Measurements from ENCODE around the gene BAIAP2. TPM values are rescaled to one million over a fixed set of nuclear protein-coding genes. Genes with fewer than 3 reads are reported as not detected.
A peak's percentile ranks its signal among the peaks of the same experiment; 100 is the strongest.

The BAIAP2 gene
- total RNA-seq, 2 experiments from 2014 or later = 4.6 to 5.0 TPM

- DNase-seq (no peak), ATAC-seq (peak; percentile 28)
- ChIA-PET CTCF (interaction anchor here (0.6 kb wide), 1 partner anchor 1149 kb away, joined by 3 read pairs; no protein-coding TSS in a partner anchor), POLR2A (interaction anchor here (0.5 kb wide), 1 partner anchor 31 kb away, joined by 6 read pairs; no protein-coding TSS in a partner anchor)
- Mint-ChIP-seq H3K4me1 (peaks cover 7% of the 10 kb centered on the region), H3K9me3 (ENCODE audit: low read depth) (no peaks in the 10 kb centered on the region), H3K27me3 (no peaks in the 10 kb centered on the region), H3K27ac (no peak overlapping the region), H3K36me3 (ENCODE audit: low read depth) (no peaks in the 10 kb centered on the region), H3K4me3 (no peak overlapping the region)
- intact Hi-C loops (cut with DNase I, micrococcal nuclease) = no loop called here
Observed at GRCh38 chr17:81048827-81049371, 13.9 kb downstream of the BAIAP2 start.

- Mint-ChIP-seq H3K4me3 (no peak overlapping the region), H3K36me3 (ENCODE audit: low read depth) (no peaks in the 10 kb centered on the region), H3K4me1 (peaks cover 7% of the 10 kb centered on the region), H3K27ac (peak overlapping the region; percentile 34), H3K27me3 (no peaks in the 10 kb centered on the region), H3K9me3 (ENCODE audit: low read depth) (no peaks in the 10 kb centered on the region)
- CTCF ChIA-PET = interaction anchor here (0.6 kb wide), 1 partner anchor 17 kb away, joined by 5 read pairs; no protein-coding TSS in a partner anchor
- intact Hi-C loops (cut with DNase I, micrococcal nuclease) = no loop called here
- POLR2A ChIA-PET = no interaction called here
- peak; percentile 53 for DNase-seq
- ATAC-seq = peak; percentile 72
Observed at GRCh38 chr17:81049372-81049911, 14.5 kb downstream of the BAIAP2 start.

- DNase-seq (no peak), ATAC-seq (no peak)
- H3K27ac Mint-ChIP-seq = no peak overlapping the region
- no peaks in the 10 kb centered on the region for H3K36me3 Mint-ChIP-seq (ENCODE audit: low read depth)
- ChIA-PET POLR2A (no interaction called here), CTCF (interaction anchor here (0.6 kb wide), 1 partner anchor 17 kb away, joined by 5 read pairs; no protein-coding TSS in a partner anchor)
- no peak overlapping the region for H3K4me3 Mint-ChIP-seq
- H3K9me3 Mint-ChIP-seq (ENCODE audit: low read depth) = no peaks in the 10 kb centered on the region
- intact Hi-C loops (cut with DNase I, micrococcal nuclease) = no loop called here
- no peaks in the 10 kb centered on the region for H3K27me3 Mint-ChIP-seq
- H3K4me1 Mint-ChIP-seq = peaks cover 7% of the 10 kb centered on the region
Observed at GRCh38 chr17:81049973-81050551, 15.1 kb downstream of the BAIAP2 start.

DNA sequence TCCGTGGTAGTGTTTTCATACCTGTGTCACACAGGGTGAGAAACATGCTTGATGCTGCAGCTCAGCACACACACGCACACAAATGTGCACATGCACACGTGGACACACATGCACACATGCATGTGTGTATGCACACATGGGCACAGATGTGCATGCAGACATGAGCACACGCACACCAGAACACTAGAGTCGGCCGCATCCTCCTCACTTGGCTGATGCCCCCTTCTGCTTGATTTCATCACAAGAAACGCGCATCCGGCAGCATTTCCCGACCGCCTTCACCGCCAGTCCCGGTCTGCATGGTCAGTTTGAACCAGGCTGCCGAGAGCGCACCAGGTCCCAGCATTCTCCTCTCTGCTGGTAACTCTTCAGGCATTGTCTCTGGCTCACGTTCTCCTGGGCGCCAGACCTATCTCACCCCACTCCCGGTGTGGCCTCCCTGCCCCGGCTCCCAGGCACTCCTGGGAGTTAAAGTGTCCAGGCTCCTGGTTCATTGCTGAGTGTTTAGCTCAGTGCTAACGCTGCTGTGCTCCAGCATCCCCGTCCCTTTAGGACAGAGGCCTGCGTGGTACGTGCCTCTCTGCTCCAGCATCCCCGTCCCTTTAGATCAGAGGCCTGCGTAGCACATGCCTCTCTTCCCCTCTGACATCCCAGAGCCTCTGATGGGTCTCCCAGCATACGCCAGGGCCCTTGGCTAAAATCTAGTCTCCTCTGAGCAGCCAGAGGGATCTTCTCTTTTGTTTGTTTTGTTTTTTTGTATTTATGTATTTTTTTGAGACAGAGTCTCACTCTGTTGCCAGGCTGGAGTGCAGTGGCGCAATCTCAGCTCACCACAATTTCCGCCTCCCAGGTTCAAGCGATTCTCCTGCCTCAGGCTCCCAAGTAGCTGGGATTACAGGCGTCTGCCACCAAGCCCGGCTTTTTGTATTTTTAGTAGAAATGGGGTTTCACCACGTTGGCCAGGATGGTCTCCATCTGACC lies 16.0 kb downstream of the BAIAP2 start:
- Mint-ChIP-seq H3K4me1 (peaks cover 7% of the 10 kb centered on the region), H3K9me3 (ENCODE audit: low read depth) (no peaks in the 10 kb centered on the region), H3K36me3 (ENCODE audit: low read depth) (no peaks in the 10 kb centered on the region), H3K27ac (no peak overlapping the region), H3K4me3 (no peak overlapping the region), H3K27me3 (no peaks in the 10 kb centered on the region)
- ATAC-seq (no peak), DNase-seq (no peak)
- CTCF ChIA-PET = no interaction called here
- POLR2A ChIA-PET = no interaction called here
- intact Hi-C loops (cut with DNase I, micrococcal nuclease) = no loop called here

- peaks cover 7% of the 10 kb centered on the region for H3K4me1 Mint-ChIP-seq
- H3K27ac Mint-ChIP-seq = no peak overlapping the region
- no peaks in the 10 kb centered on the region for H3K9me3 Mint-ChIP-seq (ENCODE audit: low read depth)
- ChIA-PET POLR2A (no interaction called here), CTCF (interaction anchor here (0.6 kb wide), 1 partner anchor 580 kb away, joined by 3 read pairs; no protein-coding TSS in a partner anchor)
- no peaks in the 10 kb centered on the region for H3K36me3 Mint-ChIP-seq (ENCODE audit: low read depth)
- intact Hi-C loops (cut with DNase I, micrococcal nuclease) = no loop called here
- ATAC-seq (no peak), DNase-seq (no peak)
- H3K4me3 Mint-ChIP-seq = no peak overlapping the region
- no peaks in the 10 kb centered on the region for H3K27me3 Mint-ChIP-seq
Observed at GRCh38 chr17:81052199-81052997, 17.4 kb downstream of the BAIAP2 start.

DNA sequence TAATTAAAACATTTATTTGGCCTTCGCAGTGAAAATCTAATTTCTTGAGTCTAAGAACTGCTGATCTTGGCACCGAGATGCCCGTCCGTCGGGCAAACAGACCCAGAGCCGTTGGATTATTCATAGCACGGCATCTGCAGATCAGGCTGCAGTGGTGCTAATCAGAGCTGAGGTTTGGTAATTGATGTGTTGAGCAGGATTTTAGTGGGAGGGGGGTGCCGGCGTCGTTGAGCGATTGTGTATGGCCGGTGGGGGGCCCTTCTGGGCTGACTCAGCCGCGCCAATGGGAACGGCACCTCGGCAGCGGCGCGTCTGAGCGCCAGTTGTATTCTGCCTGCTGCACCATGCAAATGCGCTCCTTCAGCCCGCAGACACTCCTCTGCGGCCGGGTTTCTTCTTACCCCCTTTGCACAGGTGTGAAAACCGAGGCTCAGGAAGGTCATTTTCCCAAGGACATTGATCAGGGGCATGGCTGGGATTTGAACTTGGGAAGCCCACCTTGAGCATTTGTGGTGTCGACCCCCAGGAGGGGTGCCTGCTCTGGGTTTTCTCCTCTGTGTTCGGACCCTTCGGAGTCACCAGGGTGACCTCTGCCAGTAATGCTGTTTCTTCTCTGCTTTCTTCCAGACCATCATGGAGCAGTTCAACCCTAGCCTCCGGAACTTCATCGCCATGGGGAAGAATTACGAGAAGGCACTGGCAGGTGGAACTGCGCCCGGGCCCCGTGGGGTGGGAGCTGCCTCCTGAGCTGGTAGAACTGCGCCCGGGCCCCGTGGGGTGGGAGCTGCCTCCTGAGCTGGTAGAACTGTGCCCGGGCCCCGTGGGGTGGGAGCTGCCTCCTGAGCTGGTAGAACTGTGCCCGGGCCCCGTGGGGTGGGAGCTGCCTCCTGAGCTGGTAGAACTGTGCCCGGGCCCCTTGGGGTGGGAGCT lies 18.4 kb downstream of the BAIAP2 start:
- no peak overlapping the region for H3K27ac Mint-ChIP-seq
- H3K36me3 Mint-ChIP-seq (ENCODE audit: low read depth) = no peaks in the 10 kb centered on the region
- POLR2A ChIA-PET = no interaction called here
- H3K27me3 Mint-ChIP-seq = no peaks in the 10 kb centered on the region
- ATAC-seq = no peak
- no peak for DNase-seq
- no peaks in the 10 kb centered on the region for H3K9me3 Mint-ChIP-seq (ENCODE audit: low read depth)
- CTCF ChIA-PET = no interaction called here
- no peak overlapping the region for H3K4me3 Mint-ChIP-seq
- peaks cover 11% of the 10 kb centered on the region for H3K4me1 Mint-ChIP-seq
- intact Hi-C loops (cut with DNase I, micrococcal nuclease) = no loop called here

- H3K27ac Mint-ChIP-seq = no peak overlapping the region
- DNase-seq (no peak), ATAC-seq (no peak)
- H3K36me3 Mint-ChIP-seq (ENCODE audit: low read depth) = no peaks in the 10 kb centered on the region
- no peaks in the 10 kb centered on the region for H3K9me3 Mint-ChIP-seq (ENCODE audit: low read depth)
- H3K4me1 Mint-ChIP-seq = peaks cover 10% of the 10 kb centered on the region
- H3K27me3 Mint-ChIP-seq = no peaks in the 10 kb centered on the region
- H3K4me3 Mint-ChIP-seq = no peak overlapping the region
- ChIA-PET POLR2A (no interaction called here), CTCF (no interaction called here)
- intact Hi-C loops (cut with DNase I, micrococcal nuclease) = no loop called here
Observed at GRCh38 chr17:81054308-81054707, 19.4 kb downstream of the BAIAP2 start.

DNA sequence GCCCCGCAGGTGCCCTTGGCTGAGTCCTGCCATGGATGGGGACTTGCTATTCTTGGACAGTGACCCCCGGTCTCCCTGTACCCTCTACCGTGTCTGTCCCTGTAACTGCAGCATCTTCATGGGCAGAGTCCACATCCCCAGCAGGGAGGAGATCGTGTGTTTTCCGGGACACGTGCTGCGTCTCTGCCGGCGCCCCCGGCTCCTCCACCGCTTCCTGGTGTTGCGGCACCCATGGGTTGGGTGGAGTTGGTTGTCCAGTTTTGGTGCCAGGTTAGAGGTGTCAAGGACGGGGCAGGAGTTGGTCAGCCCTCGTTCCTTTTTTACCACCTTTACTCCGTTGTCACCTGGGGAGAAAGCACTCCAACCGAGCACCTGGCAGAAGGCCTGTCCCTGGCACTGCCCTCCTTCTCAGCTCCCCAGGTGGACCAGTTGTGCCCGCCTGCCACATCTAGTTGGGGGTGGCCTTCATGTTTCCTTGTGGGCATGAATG lies 20.0 kb downstream of the BAIAP2 start:
- no peak overlapping the region for H3K4me3 Mint-ChIP-seq
- intact Hi-C loops (cut with DNase I, micrococcal nuclease) = no loop called here
- H3K27me3 Mint-ChIP-seq = no peaks in the 10 kb centered on the region
- no peaks in the 10 kb centered on the region for H3K9me3 Mint-ChIP-seq (ENCODE audit: low read depth)
- no peaks in the 10 kb centered on the region for H3K36me3 Mint-ChIP-seq (ENCODE audit: low read depth)
- DNase-seq = no peak
- H3K27ac Mint-ChIP-seq = no peak overlapping the region
- peaks cover 6% of the 10 kb centered on the region for H3K4me1 Mint-ChIP-seq
- ATAC-seq = no peak
- CTCF ChIA-PET = interaction anchor here (0.7 kb wide), 1 partner anchor 747 kb away, joined by 3 read pairs; no protein-coding TSS in a partner anchor
- POLR2A ChIA-PET = no interaction called here

GRCh38 chr17:81056312-81056711 lies 21.4 kb downstream of the BAIAP2 start:
- H3K27me3 Mint-ChIP-seq = no peaks in the 10 kb centered on the region
- peaks cover 6% of the 10 kb centered on the region for H3K4me1 Mint-ChIP-seq
- CTCF ChIA-PET = no interaction called here
- DNase-seq (no peak), ATAC-seq (no peak)
- H3K4me3 Mint-ChIP-seq = no peak overlapping the region
- intact Hi-C loops (cut with DNase I, micrococcal nuclease) = no loop called here
- no peak overlapping the region for H3K27ac Mint-ChIP-seq
- POLR2A ChIA-PET = no interaction called here
- no peaks in the 10 kb centered on the region for H3K36me3 Mint-ChIP-seq (ENCODE audit: low read depth)
- H3K9me3 Mint-ChIP-seq (ENCODE audit: low read depth) = no peaks in the 10 kb centered on the region

- Mint-ChIP-seq H3K36me3 (ENCODE audit: low read depth) (no peaks in the 10 kb centered on the region), H3K27me3 (no peaks in the 10 kb centered on the region), H3K27ac (no peak overlapping the region), H3K9me3 (ENCODE audit: low read depth) (no peaks in the 10 kb centered on the region), H3K4me1 (peaks cover 6% of the 10 kb centered on the region), H3K4me3 (no peak overlapping the region)
- no peak for DNase-seq
- no peak for ATAC-seq
- intact Hi-C loops (cut with DNase I, micrococcal nuclease) = no loop called here
- ChIA-PET CTCF (interaction anchor here (0.6 kb wide), 1 partner anchor 12 kb away, joined by 4 read pairs; no protein-coding TSS in a partner anchor), POLR2A (no interaction called here)
Observed at GRCh38 chr17:81057079-81057730, 22.3 kb downstream of the BAIAP2 start.
